ENCODE measurements around the gene TCF3. TPM values are rescaled to one million over a fixed set of nuclear protein-coding genes. Genes with fewer than 3 reads are reported as not detected.
"Not testable (repeated sequence)": the region's sequence is repeated elsewhere in the genome, so short reads cannot be mapped to it uniquely, and the experiment has no call there.

The TCF3 gene
- 163 and 172 TPM in 2 replicates for total RNA-seq

GRCh38 chr19:1652471-1653299, at the start of gene TCF3:
Gene TCF3, minus strand, starts transcription at chr19:1652615. Its CDS starts 2,367 bp downstream, at chr19:1650248.
- Mint-ChIP-seq H3K27ac (peak within 1 kb of the TSS; percentile 97), H3K36me3 (ENCODE audit: low read depth) (peaks cover 8% of the 10 kb centered on the region), H3K27me3 (ENCODE audit: insufficient read depth) (peaks cover 1% of the 10 kb centered on the region), H3K4me1 (ENCODE audit: low read depth) (peaks cover 16% of the 10 kb centered on the region), H3K4me3 (peak within 1 kb of the TSS; percentile 95), H3K9me3 (no peaks in the 10 kb centered on the region)
- intact Hi-C loops (cut with micrococcal nuclease), result loop anchor here (1.0 to 5.0 kb wide), 6 partner anchors 60 to 1920 kb away; partner anchors contain the start of genes FAM174C, HMG20B, MBD3 and PCSK4
- DNase-seq (ENCODE audit: low spot score), result peak; percentile 98

- Mint-ChIP-seq H3K27ac (no peak overlapping the region), H3K4me1 (ENCODE audit: low read depth) (peaks cover 8% of the 10 kb centered on the region), H3K27me3 (ENCODE audit: insufficient read depth) (peaks cover 14% of the 10 kb centered on the region), H3K9me3 (peaks cover 6% of the 10 kb centered on the region), H3K4me3 (no peak overlapping the region), H3K36me3 (ENCODE audit: low read depth) (peaks cover 2% of the 10 kb centered on the region)
- no peak for DNase-seq (ENCODE audit: low spot score)
- intact Hi-C loops (cut with micrococcal nuclease), result no loop called here
These were observed 48.6 kb upstream of the TCF3 start for GRCh38 chr19:1700733-1701663.

- peaks cover 8% of the 10 kb centered on the region for H3K4me1 Mint-ChIP-seq (ENCODE audit: low read depth)
- DNase-seq (ENCODE audit: low spot score), result no peak
- H3K27me3 Mint-ChIP-seq (ENCODE audit: insufficient read depth), result peaks cover 14% of the 10 kb centered on the region
- intact Hi-C loops (cut with micrococcal nuclease), result no loop called here
- no peak overlapping the region for H3K4me3 Mint-ChIP-seq
- peaks cover 14% of the 10 kb centered on the region for H3K9me3 Mint-ChIP-seq
- H3K36me3 Mint-ChIP-seq (ENCODE audit: low read depth), result peaks cover 2% of the 10 kb centered on the region
- no peak overlapping the region for H3K27ac Mint-ChIP-seq
These were observed 47.8 kb upstream of the TCF3 start for GRCh38 chr19:1699998-1700732.

GRCh38 chr19:1699386-1699785, 47.0 kb upstream of the TCF3 start:
- intact Hi-C loops (cut with micrococcal nuclease), result no loop called here
- Mint-ChIP-seq H3K4me1 (ENCODE audit: low read depth) (peaks cover 8% of the 10 kb centered on the region), H3K27me3 (ENCODE audit: insufficient read depth) (peaks cover 16% of the 10 kb centered on the region)

GRCh38 chr19:1698636-1699035, 46.2 kb upstream of the TCF3 start:
- Mint-ChIP-seq H3K4me1 (ENCODE audit: low read depth) (peaks cover 8% of the 10 kb centered on the region), H3K36me3 (ENCODE audit: low read depth) (peaks cover 2% of the 10 kb centered on the region), H3K27me3 (ENCODE audit: insufficient read depth) (peaks cover 22% of the 10 kb centered on the region), H3K4me3 (no peak overlapping the region), H3K9me3 (peaks cover 16% of the 10 kb centered on the region), H3K27ac (no peak overlapping the region)
- intact Hi-C loops (cut with micrococcal nuclease), result no loop called here
- no peak for DNase-seq (ENCODE audit: low spot score)

More at GRCh38 chr19:1699386-1699785, 47.0 kb upstream of the TCF3 start:
- H3K4me3 Mint-ChIP-seq, result no peak overlapping the region
- no peak for DNase-seq (ENCODE audit: low spot score)
- peaks cover 17% of the 10 kb centered on the region for H3K9me3 Mint-ChIP-seq
- H3K36me3 Mint-ChIP-seq (ENCODE audit: low read depth), result peaks cover 2% of the 10 kb centered on the region
- no peak overlapping the region for H3K27ac Mint-ChIP-seq

GRCh38 chr19:1695481-1695880, 43.1 kb upstream of the TCF3 start:
- Mint-ChIP-seq H3K9me3 (peaks cover 16% of the 10 kb centered on the region), H3K27me3 (ENCODE audit: insufficient read depth) (peaks cover 21% of the 10 kb centered on the region)
- intact Hi-C loops (cut with micrococcal nuclease); DNase-seq (ENCODE audit: low spot score); H3K4me1 Mint-ChIP-seq (ENCODE audit: low read depth); H3K27ac Mint-ChIP-seq; H3K4me3 Mint-ChIP-seq; H3K36me3 Mint-ChIP-seq (ENCODE audit: low read depth): not testable (repeated sequence)

- no peak for DNase-seq (ENCODE audit: low spot score)
- Mint-ChIP-seq H3K36me3 (ENCODE audit: low read depth) (peaks cover 2% of the 10 kb centered on the region), H3K27ac (no peak overlapping the region), H3K4me1 (ENCODE audit: low read depth) (no peaks in the 10 kb centered on the region), H3K4me3 (no peak overlapping the region), H3K27me3 (ENCODE audit: insufficient read depth) (peaks cover 24% of the 10 kb centered on the region), H3K9me3 (peaks cover 16% of the 10 kb centered on the region)
- intact Hi-C loops (cut with micrococcal nuclease), result no loop called here
These were observed 39.3 kb upstream of the TCF3 start for GRCh38 chr19:1691589-1692290.

GRCh38 chr19:1690699-1691307, 38.4 kb upstream of the TCF3 start:
- Mint-ChIP-seq H3K36me3 (ENCODE audit: low read depth) (peaks cover 2% of the 10 kb centered on the region), H3K9me3 (peaks cover 12% of the 10 kb centered on the region), H3K27ac (no peak overlapping the region), H3K27me3 (ENCODE audit: insufficient read depth) (peaks cover 24% of the 10 kb centered on the region), H3K4me3 (no peak overlapping the region), H3K4me1 (ENCODE audit: low read depth) (no peaks in the 10 kb centered on the region)
- intact Hi-C loops (cut with micrococcal nuclease), result no loop called here
- DNase-seq (ENCODE audit: low spot score), result peak; percentile 45

GRCh38 chr19:1685785-1686184, 33.4 kb upstream of the TCF3 start:
- H3K4me1 Mint-ChIP-seq (ENCODE audit: low read depth); DNase-seq (ENCODE audit: low spot score); H3K36me3 Mint-ChIP-seq (ENCODE audit: low read depth); H3K27me3 Mint-ChIP-seq (ENCODE audit: insufficient read depth); intact Hi-C loops (cut with micrococcal nuclease); H3K9me3 Mint-ChIP-seq; H3K27ac Mint-ChIP-seq; H3K4me3 Mint-ChIP-seq: not testable (repeated sequence)

- no peaks in the 10 kb centered on the region for H3K9me3 Mint-ChIP-seq
- intact Hi-C loops (cut with micrococcal nuclease), result no loop called here
- H3K4me1 Mint-ChIP-seq (ENCODE audit: low read depth), result no peaks in the 10 kb centered on the region
- DNase-seq (ENCODE audit: low spot score), result no peak
- no peaks in the 10 kb centered on the region for H3K36me3 Mint-ChIP-seq (ENCODE audit: low read depth)
- no peak overlapping the region for H3K4me3 Mint-ChIP-seq
- peaks cover 9% of the 10 kb centered on the region for H3K27me3 Mint-ChIP-seq (ENCODE audit: insufficient read depth)
- H3K27ac Mint-ChIP-seq, result no peak overlapping the region
These were observed 32.6 kb upstream of the TCF3 start for GRCh38 chr19:1685046-1685445.

GRCh38 chr19:1684573-1684912, 32.1 kb upstream of the TCF3 start:
- H3K27ac Mint-ChIP-seq, result no peak overlapping the region
- DNase-seq (ENCODE audit: low spot score), result no peak
- no peaks in the 10 kb centered on the region for H3K9me3 Mint-ChIP-seq
- intact Hi-C loops (cut with micrococcal nuclease), result no loop called here
- no peaks in the 10 kb centered on the region for H3K36me3 Mint-ChIP-seq (ENCODE audit: low read depth)
- H3K27me3 Mint-ChIP-seq (ENCODE audit: insufficient read depth), result peaks cover 9% of the 10 kb centered on the region
- H3K4me3 Mint-ChIP-seq, result no peak overlapping the region
- H3K4me1 Mint-ChIP-seq (ENCODE audit: low read depth), result no peaks in the 10 kb centered on the region
